PC-3 (cell line): ENCODE results near the gene DCAF16. TPM values are rescaled to one million over a fixed set of nuclear protein-coding genes. Genes with fewer than 3 reads are reported as not detected.

Source experiments
- ATAC-seq: fragments of 200-7000 bp; cut with Tn5 transposase; 2 replicates; pipeline ENCODE4 v1.9.1; 2020; ENCODE audit warnings: mild to moderate bottlenecking, moderate library complexity
- BruUV-seq: library from RNA; stranded (reverse); fragments of 400-500 nt; replicated peaks from 2 replicates; lab custom pipeline; 2021; lab: Mats Ljungman, UMichigan
- CTCF ChIA-PET: fragments of 300-600 bp; sonication (Branson Sonifier 250); formaldehyde crosslinking; loops from one replicate; lab custom pipeline; 2022; ENCODE audit warnings: antibody characterized with exemption; lab: Charles Lee
- POLR2A ChIA-PET: fragments of 300-600 bp; sonication (Branson Sonifier 250); formaldehyde crosslinking; loops from one replicate; lab custom pipeline; 2022; ENCODE audit warnings: antibody characterized with exemption; ENCODE audit not compliant: unreplicated experiment; lab: Charles Lee
- DNase-seq: peaks from one replicate; pipeline ENCODE4 v3.0.0-alpha.2; 2015
- H2AFZ ChIP-seq: fragments of 300-600 bp; sonication (generic); 2 replicates; pipeline ENCODE4 v1.6.0; 2016; ENCODE audit warnings: antibody characterized with exemption, low read length
- H3F3A ChIP-seq: fragments of 300-600 bp; sonication (generic); one replicate; pipeline ENCODE4 v1.6.0; 2017; ENCODE audit warnings: antibody characterized with exemption, low read length, control low read depth, mild to moderate bottlenecking; ENCODE audit not compliant: unreplicated experiment
- H3K27ac ChIP-seq: fragments of 300-600 bp; sonication (generic); 2 replicates; pipeline ENCODE4 v1.5.1; 2016; ENCODE audit warnings: mild to moderate bottlenecking, low read length
- H3K27me3 ChIP-seq: fragments of 300-600 bp; sonication (generic); 2 replicates; pipeline ENCODE4 v1.6.1; 2016; ENCODE audit warnings: low read length, mixed read lengths
- H3K36me3 ChIP-seq: fragments of 300-600 bp; sonication (generic); 2 replicates; pipeline ENCODE4 v1.6.1; 2016; ENCODE audit warnings: low read depth, mixed run types, low read length, mixed read lengths
- H3K4me1 ChIP-seq: fragments of 300-600 bp; sonication (generic); 2 replicates; pipeline ENCODE4 v1.5.1; 2016; ENCODE audit warnings: low read length; ENCODE audit not compliant: insufficient read depth
- H3K4me2 ChIP-seq: fragments of 300-600 bp; sonication (generic); 2 replicates; pipeline ENCODE4 v1.6.0; 2016; ENCODE audit warnings: low read length
- H3K4me3 ChIP-seq: fragments of 300-600 bp; sonication (generic); 2 replicates; pipeline ENCODE4 v1.5.1; 2016; ENCODE audit warnings: mild to moderate bottlenecking, low read length, mixed read lengths
- H3K79me2 ChIP-seq: fragments of 300-600 bp; sonication (generic); 2 replicates; pipeline ENCODE4 v1.6.1; 2017; ENCODE audit warnings: low read length, mixed read lengths
- H3K9ac ChIP-seq: fragments of 300-600 bp; sonication (generic); 2 replicates; pipeline ENCODE4 v1.6.0; 2016; ENCODE audit warnings: mild to moderate bottlenecking, low read length
- H3K9me2 ChIP-seq: fragments of 300-600 bp; sonication (generic); replicated peaks from 2 replicates; pipeline ENCODE4 v1.6.1; 2016; ENCODE audit warnings: mixed run types, low read length, mixed read lengths
- H3K9me3 ChIP-seq: fragments of 300-600 bp; sonication (generic); 2 replicates; pipeline ENCODE4 v1.6.1; 2016; ENCODE audit warnings: low read length, mixed read lengths
- H4K20me1 ChIP-seq: fragments of 300-600 bp; sonication (generic); 2 replicates; pipeline ENCODE4 v1.6.1; 2016; ENCODE audit warnings: low read length, mixed read lengths
- EZH2 ChIP-seq: fragments of 300-600 bp; sonication (generic); IDR thresholded peaks from one replicate; pipeline ENCODE4 v1.6.1; 2017; ENCODE audit warnings: antibody characterized with exemption, mild to moderate bottlenecking, low read length; ENCODE audit not compliant: unreplicated experiment
- EZH2phosphoT487 ChIP-seq: fragments of 300-600 bp; sonication (generic); IDR thresholded peaks from 2 replicates; pipeline ENCODE4 v1.6.1; 2018; ENCODE audit warnings: mild to moderate bottlenecking, antibody characterized with exemption, low read length, borderline replicate concordance
- intact Hi-C: fragments of 100-400 bp; cut with micrococcal nuclease; formaldehyde crosslinking; loops from 2 replicates; pipeline ENCODE4 v1.9.0; 2023
- total RNA-seq: library from RNA; depleted of rRNA; stranded (reverse); fragments of >200 nt; gene quantifications from 2 replicates; pipeline ENCODE4 v1.2.3, GENCODE V29; 2014
- TF ChIP-seq, protein P1 (sequence below): fragments of 300-600 bp; sonication (generic); conservative IDR thresholded peaks from 2 replicates; pipeline ENCODE4 v1.5.1; 2017; ENCODE audit warnings: antibody characterized with exemption, low read depth, mild to moderate bottlenecking, low read length

DCAF16 gene
- total RNA-seq, 1 experiment from 2014 or later, result 26.1 TPM

DNA sequence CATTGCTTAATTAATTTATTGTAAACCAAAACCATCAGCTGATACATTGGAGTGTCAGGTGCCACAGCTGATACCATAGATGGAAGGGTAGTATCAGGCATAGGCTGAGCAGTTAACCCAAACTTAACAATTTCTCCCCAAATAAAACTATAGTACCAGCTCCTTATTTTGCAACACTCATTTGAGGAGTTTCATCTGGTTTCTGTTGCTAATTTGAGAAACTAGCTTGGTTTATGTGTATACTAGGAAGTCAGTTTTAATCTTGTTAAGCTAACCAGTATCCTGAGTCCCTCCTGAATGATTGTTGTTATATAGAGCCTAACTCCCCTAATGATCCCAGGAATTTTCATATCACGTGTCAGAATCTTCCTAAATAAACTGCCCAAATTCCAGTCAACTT, 12.7 kb downstream of the DCAF16 start:
- H3K9me3 ChIP-seq, result no peaks in the 10 kb centered on the region
- no peaks in the 10 kb centered on the region for H3K27me3 ChIP-seq
- peaks cover 7% of the 10 kb centered on the region; the same call in 1 of the 2 replicates for H3K36me3 ChIP-seq
- H2AFZ ChIP-seq, result no peak overlapping the region
- CTCF ChIA-PET, result no interaction called here
- POLR2A ChIA-PET, result no interaction called here
- no peaks in the 10 kb centered on the region for H4K20me1 ChIP-seq
- H3K4me1 ChIP-seq, result peaks cover 17% of the 10 kb centered on the region
- no peak overlapping the region for H3K4me3 ChIP-seq
- intact Hi-C loops, result no loop called here
- ATAC-seq (no peak), DNase-seq (no peak)
- TF ChIP-seq EZH2, result no peak
- no peak for TF ChIP-seq EZH2phosphoT487
- TF ChIP-seq, protein P1, sequence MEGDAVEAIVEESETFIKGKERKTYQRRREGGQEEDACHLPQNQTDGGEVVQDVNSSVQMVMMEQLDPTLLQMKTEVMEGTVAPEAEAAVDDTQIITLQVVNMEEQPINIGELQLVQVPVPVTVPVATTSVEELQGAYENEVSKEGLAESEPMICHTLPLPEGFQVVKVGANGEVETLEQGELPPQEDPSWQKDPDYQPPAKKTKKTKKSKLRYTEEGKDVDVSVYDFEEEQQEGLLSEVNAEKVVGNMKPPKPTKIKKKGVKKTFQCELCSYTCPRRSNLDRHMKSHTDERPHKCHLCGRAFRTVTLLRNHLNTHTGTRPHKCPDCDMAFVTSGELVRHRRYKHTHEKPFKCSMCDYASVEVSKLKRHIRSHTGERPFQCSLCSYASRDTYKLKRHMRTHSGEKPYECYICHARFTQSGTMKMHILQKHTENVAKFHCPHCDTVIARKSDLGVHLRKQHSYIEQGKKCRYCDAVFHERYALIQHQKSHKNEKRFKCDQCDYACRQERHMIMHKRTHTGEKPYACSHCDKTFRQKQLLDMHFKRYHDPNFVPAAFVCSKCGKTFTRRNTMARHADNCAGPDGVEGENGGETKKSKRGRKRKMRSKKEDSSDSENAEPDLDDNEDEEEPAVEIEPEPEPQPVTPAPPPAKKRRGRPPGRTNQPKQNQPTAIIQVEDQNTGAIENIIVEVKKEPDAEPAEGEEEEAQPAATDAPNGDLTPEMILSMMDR, result no peak
- no peaks in the 10 kb centered on the region for H3F3A ChIP-seq
- no peak overlapping the region for H3K9ac ChIP-seq
- H3K4me2 ChIP-seq, result no peak overlapping the region
- BruUV-seq, result no TSS peak
- H3K27ac ChIP-seq, result no peak overlapping the region
- H3K9me2 ChIP-seq, result no peaks in the 10 kb centered on the region
- no peaks in the 10 kb centered on the region for H3K79me2 ChIP-seq

DNA sequence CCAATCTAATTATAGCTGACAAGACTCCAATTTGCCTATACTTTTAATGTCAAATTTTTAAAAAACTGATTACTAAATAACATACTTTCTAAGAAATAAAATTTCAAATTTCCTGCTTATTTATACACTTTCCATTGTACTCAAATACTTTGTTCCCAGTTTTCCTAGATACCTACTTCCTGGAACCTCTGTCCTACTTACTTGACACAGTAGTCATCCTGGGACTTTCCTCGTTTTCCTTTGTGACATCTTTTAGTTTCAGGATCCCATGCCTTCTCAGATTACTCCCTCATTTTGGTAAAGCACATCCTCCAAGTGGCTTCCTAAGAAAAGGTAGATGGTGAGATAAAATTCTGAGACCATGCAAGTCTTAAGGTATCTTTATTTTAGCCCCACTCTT, 15.8 kb downstream of the DCAF16 start:
- ChIA-PET POLR2A (interaction anchor here (0.6 kb wide), 1 partner anchor 15 kb away, joined by 4 read pairs; no protein-coding TSS in a partner anchor), CTCF (no interaction called here)
- Histone ChIP-seq H3K4me2 (0 out of 2 replicates have a peak overlapping the region, but pooled peaks have one; percentile 6), H3K36me3 (no peaks in the 10 kb centered on the region), H3K27ac (peak overlapping the region; percentile 64), H3K79me2 (no peaks in the 10 kb centered on the region), H3K4me3 (no peak overlapping the region), H3K9ac (no peak overlapping the region; the same call in 1 of the 2 replicates), H3K9me2 (no peaks in the 10 kb centered on the region), H4K20me1 (no peaks in the 10 kb centered on the region), H3K9me3 (no peaks in the 10 kb centered on the region), H2AFZ (no peak overlapping the region), H3K27me3 (no peaks in the 10 kb centered on the region), H3F3A (no peaks in the 10 kb centered on the region), H3K4me1 (peaks cover 17% of the 10 kb centered on the region)
- DNase-seq, result peak; percentile 47
- no TSS peak for BruUV-seq
- no peak for ATAC-seq
- TF ChIP-seq EZH2phosphoT487 (no peak), EZH2 (no peak)
- TF ChIP-seq, protein P1, result no peak
- intact Hi-C loops, result no loop called here

DNA sequence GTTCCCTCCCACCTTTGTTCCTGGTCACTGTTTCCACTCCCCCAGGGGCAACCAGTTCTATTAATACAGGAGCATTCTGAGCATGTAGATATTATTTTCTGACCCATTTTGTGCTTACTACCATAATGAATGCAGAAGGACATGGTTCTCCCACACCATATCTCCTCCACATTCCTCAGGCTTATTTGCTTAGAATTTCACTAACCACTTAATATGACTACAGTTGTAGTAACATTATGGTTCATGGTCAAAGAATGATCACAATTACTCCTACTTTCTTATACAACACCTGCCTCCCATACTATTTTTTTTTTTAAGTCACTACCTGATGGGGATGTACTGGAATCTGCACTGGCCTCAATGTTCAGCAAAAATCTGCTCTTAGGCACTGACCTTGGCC, 21.6 kb downstream of the DCAF16 start:
- intact Hi-C loops, result no loop called here
- no peak overlapping the region for H3K4me2 ChIP-seq
- TF ChIP-seq EZH2phosphoT487 (no peak), EZH2 (no peak)
- H3K9me3 ChIP-seq, result no peaks in the 10 kb centered on the region
- no peaks in the 10 kb centered on the region for H3F3A ChIP-seq
- ATAC-seq, result no peak; the same call in 1 of the 2 replicates
- H3K4me1 ChIP-seq, result peaks cover 36% of the 10 kb centered on the region
- H3K4me3 ChIP-seq, result no peak overlapping the region
- no peak overlapping the region for H3K9ac ChIP-seq
- no peak overlapping the region for H2AFZ ChIP-seq
- no peaks in the 10 kb centered on the region for H3K27me3 ChIP-seq
- H3K79me2 ChIP-seq, result no peaks in the 10 kb centered on the region
- no peaks in the 10 kb centered on the region for H3K9me2 ChIP-seq
- no peaks in the 10 kb centered on the region for H3K36me3 ChIP-seq
- BruUV-seq, result no TSS peak
- H3K27ac ChIP-seq, result no peak overlapping the region
- peak; percentile 49 for DNase-seq
- CTCF ChIA-PET, result no interaction called here
- no peaks in the 10 kb centered on the region for H4K20me1 ChIP-seq
- POLR2A ChIA-PET, result no interaction called here
